PC-3 (cell line): Measurements from ENCODE around the gene HMCN1.
"Not testable (repeated sequence)": the region's sequence is repeated elsewhere in the genome, so short reads cannot be mapped to it uniquely, and the experiment has no call there.

Experiments used
- CTCF ChIP-seq: fragments of 300-600 bp; sonication (generic); conservative IDR thresholded peaks from 2 replicates; pipeline ENCODE4 v1.5.1; 2017; ENCODE audit warnings: antibody characterized with exemption, low read depth, mild to moderate bottlenecking, low read length
- EZH2 ChIP-seq: fragments of 300-600 bp; sonication (generic); IDR thresholded peaks from one replicate; pipeline ENCODE4 v1.6.1; 2017; ENCODE audit warnings: antibody characterized with exemption, mild to moderate bottlenecking, low read length; ENCODE audit not compliant: unreplicated experiment
- EZH2phosphoT487 ChIP-seq: fragments of 300-600 bp; sonication (generic); IDR thresholded peaks from 2 replicates; pipeline ENCODE4 v1.6.1; 2018; ENCODE audit warnings: mild to moderate bottlenecking, antibody characterized with exemption, low read length, borderline replicate concordance

GRCh38 chr1:186186251-186186650 is 452.1 kb downstream of the HMCN1 start:
- TF ChIP-seq CTCF, EZH2phosphoT487, EZH2: not testable (repeated sequence)
